Measurements from ENCODE around the gene PAK1. TPM values are rescaled to one million over a fixed set of nuclear protein-coding genes. Genes with fewer than 3 reads are reported as not detected.

Gene PAK1
- total and polyA plus RNA-seq, 2 of the 8 experiments (the other 6 are each of a cell fraction or from before 2014, with no cell fraction given) = 87.7 to 151 TPM

DNA sequence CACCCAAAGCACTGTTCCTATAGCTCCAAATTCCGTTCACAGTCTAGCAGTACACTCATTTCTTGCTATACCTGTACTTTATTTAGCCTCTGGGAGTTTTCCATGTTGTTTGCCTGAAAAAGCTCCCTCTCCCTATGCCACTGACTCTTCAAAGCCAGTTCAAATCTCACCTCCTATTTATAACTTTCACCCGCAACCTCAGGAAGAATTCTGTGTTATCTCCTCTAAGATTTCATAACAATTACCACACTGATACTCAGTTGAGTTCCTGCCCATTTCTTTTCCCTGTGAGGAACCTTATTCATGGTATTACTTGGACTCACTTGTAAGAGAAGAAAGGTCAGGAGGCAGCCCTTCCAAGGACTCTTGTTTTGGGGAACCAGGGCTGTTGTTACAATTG is 197.6 kb downstream of the PAK1 start:
- no peak overlapping the region for H3K4ac ChIP-seq (replicated peaks; ENCODE audit: insufficient read length, low read depth, low read length)
- CTCF ChIA-PET (ENCODE audit: partially characterized antibody) = interaction anchor here (0.9 kb wide), 1 partner anchor 76 kb away, joined by 3 read pairs; no protein-coding TSS in a partner anchor
- H3K4me2 ChIP-seq (ENCODE audit: insufficient read depth in 1 of 2, low read depth in 2 of 2, low read length in 2 of 2) = no peak overlapping the region
- no peaks in the 10 kb centered on the region for H3K23me2 ChIP-seq (ENCODE audit: low read depth, low read length)
- H3K79me2 ChIP-seq (ENCODE audit: control insufficient read depth in 1 of 2, insufficient read depth in 2 of 2, low read length in 2 of 2) = no peaks in the 10 kb centered on the region
- no peak overlapping the region for H4K5ac ChIP-seq (ENCODE audit: insufficient read length, low read depth, low read length)
- H2BK120ac ChIP-seq (replicated peaks; ENCODE audit: low read depth, low read length) = no peak overlapping the region
- no peak overlapping the region for H2AFZ ChIP-seq (ENCODE audit: low read length)
- H4K91ac ChIP-seq (replicated peaks; ENCODE audit: insufficient read length, low read length) = no peak overlapping the region
- no peaks in the 10 kb centered on the region for H3K4me1 ChIP-seq (replicated peaks in 1 of 4; ENCODE audit: control insufficient read depth in 3 of 4, insufficient read depth in 4 of 4, low read length in 3 of 4)
- no peak overlapping the region for H3K23ac ChIP-seq (ENCODE audit: insufficient read length)
- no peak overlapping the region for H3K27ac ChIP-seq (ENCODE audit: low read depth, low read length)
- DNase-seq (ENCODE audit: low read depth in 1 of 2, low spot score in 2 of 2) (no peak), FAIRE-seq (peak; percentile 24)
- H3K18ac ChIP-seq (ENCODE audit: extremely low read depth, low read length) = no peak overlapping the region
- H2BK20ac ChIP-seq (ENCODE audit: low read length) = no peak overlapping the region
- H3K9me3 ChIP-seq (ENCODE audit: insufficient read depth in 2 of 2, low read depth in 1 of 2, low read length in 1 of 2) = no peaks in the 10 kb centered on the region
- H3K27me3 ChIP-seq (replicated peaks in 1 of 4; ENCODE audit: control insufficient read depth in 3 of 4, extremely low read depth in 1 of 4, insufficient read depth in 3 of 4, low read length in 3 of 4) = no peaks in the 10 kb centered on the region
- POLR2A ChIA-PET (ENCODE audit: partially characterized antibody) = no interaction called here
- no peak overlapping the region for H2BK5ac ChIP-seq (ENCODE audit: low read depth, low read length)
- no peaks in the 10 kb centered on the region for H4K20me1 ChIP-seq (replicated peaks in 1 of 2; ENCODE audit: control insufficient read depth in 1 of 2, insufficient read depth in 2 of 2, low read length in 2 of 2)
- no peak overlapping the region for H2BK12ac ChIP-seq (ENCODE audit: low read depth, low read length)
- no peak overlapping the region for H2BK15ac ChIP-seq (ENCODE audit: low read length)
- no peak overlapping the region for H3K4me3 ChIP-seq (ENCODE audit: extremely low read depth in 1 of 4, insufficient read depth in 2 of 4, low read depth in 3 of 4, low read length in 4 of 4)
- no peak overlapping the region for H3K56ac ChIP-seq (replicated peaks; ENCODE audit: insufficient read length, low read depth, low read length)
- H3K36me3 ChIP-seq (ENCODE audit: control insufficient read depth in 2 of 4, insufficient read depth in 4 of 4, low read length in 3 of 4) = no peaks in the 10 kb centered on the region
- WGBS, 2 experiments (ENCODE audit: extremely low coverage in 1 of 2, insufficient coverage in 1 of 2, insufficient read length in 1 of 2, insufficient replicate concordance in 2 of 2, low coverage in 1 of 2, low lambda C conversion rate in 2 of 2, missing lambda C conversion rate in 1 of 2) = 91% methylated on average over 2 of the region's 2 CpGs; no CpG with 5 or more reads in 1 of the 2 experiments
- H4K8ac ChIP-seq (ENCODE audit: extremely low read depth, insufficient read depth, low read length) = no peak overlapping the region
- H3K9ac ChIP-seq (replicated peaks in 1 of 4; ENCODE audit: extremely low read depth in 1 of 4, low read depth in 3 of 4, low read length in 3 of 4) = no peak overlapping the region
- no peaks in the 10 kb centered on the region for H3K79me1 ChIP-seq (ENCODE audit: low read depth, low read length)
- no peak overlapping the region for H3K14ac ChIP-seq (ENCODE audit: insufficient read length)
- no peak overlapping the region for H2AK5ac ChIP-seq (ENCODE audit: low read depth, low read length)
- TF ChIP-seq BACH1 (IDR thresholded peaks at IDR 0.05; ENCODE audit: low read length) (no peak), TAF7 (optimal IDR thresholded peaks at IDR 0.05; ENCODE audit: borderline replicate concordance, low read depth, low read length) (no peak)
